ENCODE measurements around the gene SLCO3A1. TPM values are rescaled to one million over a fixed set of nuclear protein-coding genes. Genes with fewer than 3 reads are reported as not detected.

SLCO3A1 gene
- total and polyA plus RNA-seq, 8 donors, result 2.4 to 38.8 (median 7.7) TPM

GRCh38 chr15:91876187-91876586 is 22.7 kb downstream of the SLCO3A1 start:
- Histone ChIP-seq H3K4me3 (no peak overlapping the region), H3K36me3 (no peaks in the 10 kb centered on the region), H3K27me3 (no peaks in the 10 kb centered on the region), H3K9me3 (no peaks in the 10 kb centered on the region), H3K27ac (no peak overlapping the region), H3K4me1 (peaks cover 0 to 19% (median 4%) of the 10 kb centered on the region in 4 donors)
- no peak for TF ChIP-seq POLR2AphosphoS5 (IDR thresholded peaks at IDR 0.05)
- no peak for TF ChIP-seq POLR2A (IDR thresholded peaks at IDR 0.05)
- no peak for TF ChIP-seq EP300 (IDR thresholded peaks at IDR 0.05)
- TF ChIP-seq, protein P1, sequence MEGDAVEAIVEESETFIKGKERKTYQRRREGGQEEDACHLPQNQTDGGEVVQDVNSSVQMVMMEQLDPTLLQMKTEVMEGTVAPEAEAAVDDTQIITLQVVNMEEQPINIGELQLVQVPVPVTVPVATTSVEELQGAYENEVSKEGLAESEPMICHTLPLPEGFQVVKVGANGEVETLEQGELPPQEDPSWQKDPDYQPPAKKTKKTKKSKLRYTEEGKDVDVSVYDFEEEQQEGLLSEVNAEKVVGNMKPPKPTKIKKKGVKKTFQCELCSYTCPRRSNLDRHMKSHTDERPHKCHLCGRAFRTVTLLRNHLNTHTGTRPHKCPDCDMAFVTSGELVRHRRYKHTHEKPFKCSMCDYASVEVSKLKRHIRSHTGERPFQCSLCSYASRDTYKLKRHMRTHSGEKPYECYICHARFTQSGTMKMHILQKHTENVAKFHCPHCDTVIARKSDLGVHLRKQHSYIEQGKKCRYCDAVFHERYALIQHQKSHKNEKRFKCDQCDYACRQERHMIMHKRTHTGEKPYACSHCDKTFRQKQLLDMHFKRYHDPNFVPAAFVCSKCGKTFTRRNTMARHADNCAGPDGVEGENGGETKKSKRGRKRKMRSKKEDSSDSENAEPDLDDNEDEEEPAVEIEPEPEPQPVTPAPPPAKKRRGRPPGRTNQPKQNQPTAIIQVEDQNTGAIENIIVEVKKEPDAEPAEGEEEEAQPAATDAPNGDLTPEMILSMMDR (IDR thresholded peaks at IDR 0.05), result no peak
- DNase-seq, result no peak
- intact Hi-C loops (cut with DNase I; ENCODE audit: low total_unique reads), result no loop called here
- 94 to 97% (median 95%) methylated on average over 5 of the region's 5 CpGs for WGBS, 5 donors

GRCh38 chr15:91878319-91878870 is 24.9 kb downstream of the SLCO3A1 start:
- TF ChIP-seq, protein P1 (IDR thresholded peaks at IDR 0.05), result no peak
- TF ChIP-seq EP300 (IDR thresholded peaks at IDR 0.05) (no peak), POLR2A (IDR thresholded peaks at IDR 0.05) (no peak), POLR2AphosphoS5 (IDR thresholded peaks at IDR 0.05) (no peak)

DNA sequence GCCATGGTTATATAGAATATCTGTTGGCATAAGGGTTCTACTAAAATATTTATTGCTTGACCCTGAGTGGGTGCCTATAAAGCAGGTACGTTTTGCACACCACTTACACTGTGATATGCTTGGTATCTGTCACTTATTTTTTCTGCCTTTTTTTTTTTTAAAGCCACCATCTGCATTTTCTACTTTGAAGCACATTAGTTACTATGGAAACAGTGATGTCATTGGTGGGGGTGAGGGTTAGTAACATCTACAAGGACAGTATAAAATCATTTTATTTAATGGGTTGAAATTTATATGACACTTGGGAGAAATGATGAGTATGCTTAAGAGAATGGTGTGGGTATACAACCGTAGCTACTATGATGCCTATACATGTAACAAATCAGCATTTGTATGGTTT is 25.6 kb downstream of the SLCO3A1 start:
- no peak for DNase-seq
- 83 to 89% (median 85%) methylated on average over 2 of the region's 2 CpGs for WGBS, 5 donors
- TF ChIP-seq, protein P1 (IDR thresholded peaks at IDR 0.05), result no peak
- TF ChIP-seq POLR2AphosphoS5 (IDR thresholded peaks at IDR 0.05), result no peak
- no peaks in the 10 kb centered on the region for H3K36me3 ChIP-seq
- no peaks in the 10 kb centered on the region for H3K27me3 ChIP-seq
- H3K4me1 ChIP-seq, result peaks cover 0 to 33% (median 4%) of the 10 kb centered on the region in 4 donors
- no peak overlapping the region for H3K4me3 ChIP-seq
- no peaks in the 10 kb centered on the region for H3K9me3 ChIP-seq
- intact Hi-C loops (cut with DNase I; ENCODE audit: low total_unique reads), result no loop called here
- no peak overlapping the region for H3K27ac ChIP-seq

More at GRCh38 chr15:91878319-91878870, 24.9 kb downstream of the SLCO3A1 start:
- peaks cover 0 to 29% (median 4%) of the 10 kb centered on the region in 4 donors for H3K4me1 ChIP-seq
- no peaks in the 10 kb centered on the region for H3K9me3 ChIP-seq
- H3K27me3 ChIP-seq, result no peaks in the 10 kb centered on the region
- H3K27ac ChIP-seq, result no peak overlapping the region
- DNase-seq, result no peak
- intact Hi-C loops (cut with DNase I; ENCODE audit: low total_unique reads), result no loop called here
- no peaks in the 10 kb centered on the region for H3K36me3 ChIP-seq
- no peak overlapping the region for H3K4me3 ChIP-seq
- 91 to 95% (median 94%) methylated on average over 10 of the region's 10 CpGs for WGBS, 5 donors

DNA sequence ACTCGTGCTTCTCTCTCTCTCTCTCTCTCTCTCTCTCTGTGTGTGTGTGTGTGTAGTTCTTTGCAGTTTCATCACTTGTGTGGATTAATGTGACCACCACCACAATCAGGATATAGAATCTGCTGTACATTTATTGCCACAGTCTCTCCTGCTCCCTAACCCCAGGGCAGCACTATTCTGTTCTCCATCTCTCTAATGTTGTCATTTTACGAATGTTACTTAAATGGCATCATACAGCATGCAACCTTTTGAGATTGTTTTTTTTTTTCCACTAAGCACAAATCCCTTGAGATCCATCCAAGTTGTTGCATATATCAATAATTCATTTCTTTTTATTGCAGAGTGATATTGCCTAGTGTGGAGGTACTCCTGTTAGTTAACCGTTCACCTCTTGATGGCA is 26.9 kb downstream of the SLCO3A1 start:
- TF ChIP-seq EP300 (IDR thresholded peaks at IDR 0.05) (no peak), POLR2A (IDR thresholded peaks at IDR 0.05) (no peak), POLR2AphosphoS5 (IDR thresholded peaks at IDR 0.05) (no peak)
- TF ChIP-seq, protein P1 (IDR thresholded peaks at IDR 0.05), result no peak
- Histone ChIP-seq H3K4me1 (peaks cover 0 to 40% (median 4%) of the 10 kb centered on the region in 4 donors), H3K27ac (no peak overlapping the region), H3K9me3 (no peaks in the 10 kb centered on the region), H3K36me3 (no peaks in the 10 kb centered on the region), H3K4me3 (no peak overlapping the region), H3K27me3 (no peaks in the 10 kb centered on the region)
- 71 to 92% (median 82%) methylated on average over 3 of the region's 3 CpGs for WGBS, 5 donors
- DNase-seq, result no peak
- intact Hi-C loops (cut with DNase I; ENCODE audit: low total_unique reads), result no loop called here
